ENCODE results near the gene LARP1.
"Not testable (repeated sequence)": the region's sequence is repeated elsewhere in the genome, so short reads cannot be mapped to it uniquely, and the experiment has no call there.

The LARP1 gene

GRCh38 chr5:154822896-154823295 is 67.7 kb downstream of the LARP1 start:
- not testable (repeated sequence) for DNase-seq (ENCODE audit: low read depth in 1 of 2, low spot score in 1 of 2)

DNA sequence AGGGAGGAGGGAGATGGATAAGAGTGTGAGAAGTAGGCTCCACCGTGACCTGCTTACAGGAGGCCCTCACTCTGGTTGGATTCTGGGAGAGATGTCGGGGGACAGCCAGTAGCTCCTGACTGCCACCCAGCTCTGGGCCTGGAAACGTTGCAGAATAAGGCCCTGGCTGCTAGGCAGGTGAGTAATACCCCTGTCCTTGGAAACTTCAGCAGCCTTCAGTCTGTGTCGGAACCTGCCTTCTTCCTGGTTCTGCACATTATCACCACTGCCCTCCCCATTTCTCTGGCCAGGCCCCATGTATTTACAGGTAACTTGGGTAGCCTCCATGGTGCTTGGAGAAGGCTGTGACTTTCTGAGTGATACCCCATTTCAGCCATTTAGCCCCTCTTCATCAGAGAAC is 68.4 kb downstream of the LARP1 start:
- no peak for DNase-seq (ENCODE audit: low read depth in 1 of 2, low spot score in 1 of 2)

GRCh38 chr5:154824070-154824469 is 68.9 kb downstream of the LARP1 start:
- DNase-seq (ENCODE audit: low read depth in 1 of 2, low spot score in 1 of 2), result no peak

DNA sequence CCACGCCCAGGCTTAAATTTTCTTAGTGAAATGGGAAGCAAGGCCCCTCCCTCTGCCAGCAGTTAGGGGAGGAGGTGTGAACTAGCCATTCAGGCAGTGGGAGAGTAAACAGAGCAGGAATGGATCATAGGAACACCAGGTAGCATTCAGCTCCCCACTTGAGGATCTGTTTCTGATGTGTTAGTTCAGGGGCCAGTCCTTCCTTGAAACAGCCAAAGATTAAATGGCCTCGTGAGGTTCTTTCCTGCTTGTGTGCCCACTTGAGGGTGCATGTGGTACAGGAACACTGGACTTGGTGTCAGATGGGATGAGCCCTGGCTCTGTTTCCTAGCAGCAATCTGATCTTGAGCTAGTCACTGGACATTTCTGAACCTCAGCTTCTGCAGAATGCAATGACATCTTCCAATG is 74.0 kb downstream of the LARP1 start:
- DNase-seq (ENCODE audit: low read depth in 1 of 2, low spot score in 1 of 2), result no peak

GRCh38 chr5:154829589-154830218 is 74.5 kb downstream of the LARP1 start:
- DNase-seq (ENCODE audit: low read depth in 1 of 2, low spot score in 1 of 2), result peak in 1 of 2 donors; percentile 5

- no peak for DNase-seq (ENCODE audit: low read depth in 1 of 2, low spot score in 1 of 2)
Observed at GRCh38 chr5:154830219-154830595, 75.0 kb downstream of the LARP1 start.

DNA sequence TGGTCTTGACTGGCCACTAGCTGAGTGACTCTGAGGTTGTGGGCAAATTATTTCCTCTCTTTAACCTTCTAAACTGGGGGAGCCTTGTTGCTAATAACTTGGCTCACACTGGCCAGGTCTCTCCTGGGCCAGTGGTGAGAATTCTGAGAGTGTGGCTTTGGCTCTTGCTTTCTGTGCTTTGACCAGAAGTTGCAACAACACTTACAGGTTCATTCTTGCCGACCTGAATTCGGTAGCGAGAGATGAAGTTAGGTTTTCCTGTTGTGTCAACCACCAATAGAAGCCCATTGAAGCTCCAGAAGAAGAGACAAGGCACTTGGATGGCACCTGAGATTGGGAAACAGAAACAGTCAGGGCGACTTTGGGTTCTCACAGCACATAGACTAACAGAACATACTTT is 75.4 kb downstream of the LARP1 start:
- DNase-seq (ENCODE audit: low read depth in 1 of 2, low spot score in 1 of 2), result no peak

DNA sequence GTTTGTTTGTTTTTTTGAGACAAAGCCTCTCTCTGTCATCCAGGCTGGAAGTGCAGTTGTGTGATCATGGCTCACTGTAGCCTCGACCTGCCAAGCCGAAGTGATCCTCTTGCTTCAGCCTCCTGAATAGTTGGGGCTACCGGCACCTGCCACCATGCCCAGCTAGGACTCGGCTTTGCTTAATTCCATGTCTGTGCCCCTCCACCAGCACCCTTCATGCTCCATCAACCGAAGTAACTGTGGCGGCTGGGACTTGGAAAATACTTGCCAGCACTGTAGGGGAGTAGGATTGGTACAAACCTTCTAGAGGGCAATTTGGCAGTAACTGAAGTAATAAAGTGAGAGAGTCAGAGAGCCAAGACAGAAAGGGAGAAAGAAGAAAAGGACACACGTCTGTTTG is 76.3 kb downstream of the LARP1 start:
- DNase-seq (ENCODE audit: low read depth in 1 of 2, low spot score in 1 of 2), result no peak

DNA sequence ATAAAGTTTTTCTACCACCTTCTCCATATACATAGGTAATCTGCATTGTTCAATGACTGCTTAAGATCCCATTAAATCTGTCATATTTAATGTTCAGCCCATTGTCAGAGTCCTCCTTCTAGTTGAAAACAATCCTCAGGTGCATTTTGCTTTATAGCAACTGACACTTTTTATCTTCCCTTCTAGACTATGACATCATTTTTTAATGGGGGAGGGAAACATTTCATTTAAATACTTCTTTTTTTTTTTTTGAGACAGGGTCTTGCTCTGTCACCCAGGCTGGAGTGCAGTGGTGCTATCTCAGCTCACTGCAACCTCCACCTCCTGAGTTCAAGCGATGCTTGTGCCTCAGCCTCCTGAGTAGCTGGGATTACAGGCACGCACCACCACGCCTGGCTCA is 77.6 kb downstream of the LARP1 start:
- DNase-seq (ENCODE audit: low read depth in 1 of 2, low spot score in 1 of 2), result not testable (repeated sequence)

GRCh38 chr5:154834053-154834452 is 78.9 kb downstream of the LARP1 start:
- no peak for DNase-seq (ENCODE audit: low read depth in 1 of 2, low spot score in 1 of 2)

DNA sequence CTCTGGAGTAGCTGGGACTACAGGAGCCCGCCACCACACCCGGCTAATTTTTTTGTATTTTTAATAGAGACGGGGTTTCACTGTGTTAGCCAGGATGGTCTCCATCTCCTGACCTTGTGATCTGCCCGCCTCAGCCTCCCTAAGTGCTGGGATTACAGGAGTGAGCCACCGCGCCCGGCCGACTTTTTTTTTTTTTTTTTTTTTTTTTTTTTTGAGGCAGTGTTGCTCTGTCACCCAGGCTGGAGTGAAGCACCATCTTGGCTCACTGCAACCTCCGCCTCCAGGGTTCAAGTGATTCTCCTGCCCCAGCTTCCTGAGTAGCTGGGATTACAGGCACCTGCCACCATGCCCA is 80.5 kb downstream of the LARP1 start:
- DNase-seq (ENCODE audit: low read depth in 1 of 2, low spot score in 1 of 2), result not testable (repeated sequence)

DNA sequence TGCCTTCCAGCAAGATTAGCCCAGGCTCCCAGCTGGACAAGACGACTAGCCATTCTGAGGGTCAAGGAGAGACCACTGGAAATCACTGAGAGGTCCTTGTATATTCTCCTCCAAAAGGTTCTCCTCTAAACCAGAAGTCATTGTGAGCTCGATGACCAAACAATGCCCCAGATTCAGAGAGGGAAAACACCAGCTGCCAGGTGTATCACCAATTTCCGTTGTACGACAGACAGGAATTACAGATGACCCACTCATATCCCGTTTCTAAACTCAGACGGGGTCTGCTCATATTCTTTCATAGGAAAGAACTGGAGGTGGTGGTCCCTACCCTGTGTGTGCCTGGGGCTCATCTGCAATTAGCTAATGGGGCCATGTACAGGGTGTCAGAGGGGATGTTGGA is 81.0 kb downstream of the LARP1 start:
- no peak for DNase-seq (ENCODE audit: low read depth in 1 of 2, low spot score in 1 of 2)

GRCh38 chr5:154837009-154837901 is 82.1 kb downstream of the LARP1 start:
- DNase-seq (ENCODE audit: low read depth in 1 of 2, low spot score in 1 of 2), result no peak

DNA sequence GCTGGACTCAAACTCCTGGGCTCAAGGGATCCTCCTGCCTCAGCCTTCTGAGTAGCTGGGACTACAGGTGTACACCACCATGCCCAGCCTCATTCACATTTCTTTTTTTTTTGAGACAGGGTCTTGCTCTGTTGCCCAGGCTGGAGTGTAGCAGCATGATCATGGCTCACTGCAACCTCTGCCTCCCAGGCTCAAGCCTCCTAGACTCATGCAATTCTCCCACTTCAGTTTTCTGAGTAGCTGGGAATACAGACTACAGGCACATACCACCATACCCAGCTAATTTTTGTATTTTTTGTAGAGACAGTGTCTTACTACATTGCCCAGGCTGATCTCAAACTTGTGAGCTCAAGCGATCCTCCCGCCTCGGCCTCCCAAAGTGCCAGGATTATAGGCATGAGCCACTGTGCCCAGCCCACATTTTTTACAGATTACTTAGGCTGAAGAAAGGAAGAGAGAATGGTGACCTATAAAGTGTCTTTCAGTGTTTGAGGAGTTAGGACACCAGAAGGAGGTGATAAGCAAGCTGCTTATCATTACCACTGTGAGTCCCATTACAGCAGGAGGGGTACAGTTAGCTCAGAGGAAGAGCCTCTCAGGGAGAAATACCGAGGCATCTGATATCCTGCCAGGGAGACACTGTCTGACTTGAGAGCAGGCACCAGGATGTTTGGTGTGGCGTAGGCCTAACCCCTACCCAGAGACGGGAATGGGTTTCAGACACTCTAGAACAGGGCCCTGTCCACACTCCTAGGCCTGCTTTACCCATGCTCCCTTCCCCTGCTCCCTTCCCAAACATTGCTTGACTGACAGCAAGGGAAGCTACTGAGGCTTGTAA is 85.5 kb downstream of the LARP1 start:
- DNase-seq (ENCODE audit: low read depth in 1 of 2, low spot score in 1 of 2), result no peak

GRCh38 chr5:154841273-154841661 is 86.1 kb downstream of the LARP1 start:
- no peak for DNase-seq (ENCODE audit: low read depth in 1 of 2, low spot score in 1 of 2)

- DNase-seq (ENCODE audit: low read depth in 1 of 2, low spot score in 1 of 2), result no peak
Observed at GRCh38 chr5:154842689-154843530, 87.7 kb downstream of the LARP1 start.

DNA sequence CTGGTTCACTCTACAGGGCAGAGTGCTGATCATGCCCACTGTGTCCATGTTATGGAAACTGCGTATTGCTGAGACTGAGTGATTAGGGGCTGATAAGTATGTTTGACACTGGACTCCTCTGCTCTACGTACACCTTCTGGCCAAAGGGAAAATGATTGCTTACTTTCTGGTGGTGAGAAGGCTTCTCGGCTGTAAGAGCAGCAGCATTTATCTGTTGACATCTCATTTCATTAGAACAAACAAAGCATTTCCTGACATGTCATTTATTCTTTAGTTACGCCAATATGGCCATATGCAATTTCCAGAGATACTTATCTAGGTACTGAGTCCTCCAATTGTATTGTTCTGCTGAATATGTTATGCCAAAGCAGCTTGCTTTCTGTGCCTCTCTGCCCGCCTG is 89.6 kb downstream of the LARP1 start:
- no peak for DNase-seq (ENCODE audit: low read depth in 1 of 2, low spot score in 1 of 2)

DNA sequence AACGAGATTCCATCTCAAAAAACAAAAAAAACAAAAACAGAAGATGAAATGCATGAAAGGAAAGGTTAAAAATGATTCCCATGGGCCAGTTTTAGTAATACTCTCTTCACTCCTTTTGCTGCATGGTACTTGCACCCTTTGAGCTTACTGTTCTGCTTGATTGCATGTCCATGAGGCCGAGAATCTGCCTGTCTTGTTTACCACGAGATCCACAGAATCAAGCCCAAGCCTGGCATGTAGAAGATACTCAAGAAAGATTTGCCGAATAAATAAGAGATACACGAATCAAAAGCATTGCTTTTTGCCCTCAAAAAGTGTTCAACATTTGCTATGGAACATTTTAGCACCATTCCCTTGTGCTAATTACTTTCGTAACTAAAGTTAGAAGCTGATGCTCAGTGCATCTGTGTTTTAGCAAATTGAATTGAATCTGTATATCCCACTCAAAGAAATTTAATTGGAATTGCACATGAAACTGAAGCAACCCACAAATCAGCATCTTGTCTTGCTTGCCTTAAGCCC is 94.1 kb downstream of the LARP1 start:
- DNase-seq (ENCODE audit: low read depth in 1 of 2, low spot score in 1 of 2), result no peak

- no peak for DNase-seq (ENCODE audit: low read depth in 1 of 2, low spot score in 1 of 2)
Observed at GRCh38 chr5:154849791-154850201, 94.6 kb downstream of the LARP1 start.

DNA sequence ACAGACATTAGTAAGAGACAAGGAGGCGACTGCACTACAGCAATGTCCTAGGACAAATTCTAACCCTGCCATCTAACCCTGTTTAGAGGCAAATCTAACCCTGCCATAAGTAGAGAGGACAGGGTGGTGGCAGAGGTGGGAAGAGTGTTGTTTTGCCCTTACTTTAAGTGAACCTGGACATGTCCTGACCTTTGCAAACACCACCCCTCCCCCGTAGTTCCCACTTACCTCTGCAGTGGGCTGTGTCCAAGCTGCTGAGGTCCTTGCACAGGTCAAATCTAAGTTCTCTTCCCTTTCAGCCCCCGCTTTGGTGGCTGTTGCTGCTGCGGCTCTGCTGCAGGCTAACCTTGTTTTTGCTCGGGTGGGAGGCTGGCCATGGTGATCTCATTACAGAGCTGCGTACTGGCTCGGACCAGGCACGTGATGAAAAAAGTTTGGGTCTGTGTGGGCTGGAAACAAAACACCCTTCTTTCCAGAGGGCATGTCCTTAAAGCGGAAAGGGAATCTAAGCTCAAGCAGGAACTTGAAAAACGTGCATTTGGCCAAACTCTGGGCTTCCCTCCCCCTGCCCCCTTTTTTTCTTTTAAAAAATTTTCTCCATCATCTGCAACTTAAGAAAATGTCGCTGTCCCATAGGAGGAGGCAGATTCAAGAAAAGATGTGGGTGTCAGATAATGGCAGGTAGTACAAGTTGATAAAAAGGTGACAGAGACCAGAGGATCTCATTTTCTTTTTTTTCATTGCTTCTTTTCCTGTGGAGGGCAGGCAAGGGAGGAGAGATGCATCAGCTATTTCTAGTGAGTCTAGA is 95.3 kb downstream of the LARP1 start, which contains the start of gene FAXDC2:
Gene FAXDC2 (minus strand): TSS at position 349 of the 808 bp plus-strand sequence. CDS start 12,425 bp downstream, outside the sequence.
- no peak for DNase-seq (ENCODE audit: low read depth in 1 of 2, low spot score in 1 of 2)

Data from stimulated activated CD4-positive, alpha-beta T cell treated with anti-CD3 and anti-CD28 coated beads, Interleukin-15, amount 100 ng/mL, for 1 hour (primary cell).